ENCODE results near the gene RCAN2. TPM values are rescaled to one million over a fixed set of nuclear protein-coding genes. Genes with fewer than 3 reads are reported as not detected.

The RCAN2 gene
- total RNA-seq, 1 experiment from 2014 or later, result 7.6 TPM

- Histone ChIP-seq H3K9me3 (no peaks in the 10 kb centered on the region), H3K36me3 (no peaks in the 10 kb centered on the region), H3K4me3 (no peak overlapping the region), H3K27me3 (no peaks in the 10 kb centered on the region)
- no peak for DNase-seq
Observed at GRCh38 chr6:46378882-46379416, 112.3 kb downstream of the RCAN2 start.

GRCh38 chr6:46378161-46378881 is 112.9 kb downstream of the RCAN2 start:
- Histone ChIP-seq H3K36me3 (no peaks in the 10 kb centered on the region), H3K9me3 (no peaks in the 10 kb centered on the region), H3K27me3 (no peaks in the 10 kb centered on the region), H3K4me3 (no peak overlapping the region)
- no peak for DNase-seq

- no peaks in the 10 kb centered on the region for H3K36me3 ChIP-seq
- no peak overlapping the region for H3K4me3 ChIP-seq
- DNase-seq, result no peak
- H3K9me3 ChIP-seq, result no peaks in the 10 kb centered on the region
- H3K27me3 ChIP-seq, result no peaks in the 10 kb centered on the region
Observed at GRCh38 chr6:46377209-46377608, 114.0 kb downstream of the RCAN2 start.

GRCh38 chr6:46376562-46377061 is 114.6 kb downstream of the RCAN2 start:
- H3K27me3 ChIP-seq, result no peaks in the 10 kb centered on the region
- DNase-seq, result no peak
- H3K4me3 ChIP-seq, result no peak overlapping the region
- no peaks in the 10 kb centered on the region for H3K9me3 ChIP-seq
- H3K36me3 ChIP-seq, result no peaks in the 10 kb centered on the region

- no peak overlapping the region for H3K4me3 ChIP-seq
- H3K27me3 ChIP-seq, result no peaks in the 10 kb centered on the region
- DNase-seq, result no peak
- no peaks in the 10 kb centered on the region for H3K36me3 ChIP-seq
- H3K9me3 ChIP-seq, result no peaks in the 10 kb centered on the region
Observed at GRCh38 chr6:46370622-46371021, 120.6 kb downstream of the RCAN2 start.

- no peak overlapping the region for H3K4me3 ChIP-seq
- H3K36me3 ChIP-seq, result no peaks in the 10 kb centered on the region
- no peak for DNase-seq
- no peaks in the 10 kb centered on the region for H3K27me3 ChIP-seq
- no peaks in the 10 kb centered on the region for H3K9me3 ChIP-seq
Observed at GRCh38 chr6:46368169-46368536, 123.1 kb downstream of the RCAN2 start.

GRCh38 chr6:46367354-46368168 is 123.7 kb downstream of the RCAN2 start:
- Histone ChIP-seq H3K4me3 (no peak overlapping the region), H3K27me3 (no peaks in the 10 kb centered on the region), H3K9me3 (no peaks in the 10 kb centered on the region), H3K36me3 (no peaks in the 10 kb centered on the region)
- DNase-seq, result no peak

GRCh38 chr6:46366190-46366900 is 124.9 kb downstream of the RCAN2 start:
- no peak for DNase-seq
- Histone ChIP-seq H3K27me3 (no peaks in the 10 kb centered on the region), H3K4me3 (no peak overlapping the region), H3K9me3 (no peaks in the 10 kb centered on the region), H3K36me3 (no peaks in the 10 kb centered on the region)

GRCh38 chr6:46357591-46357990 is 133.7 kb downstream of the RCAN2 start:
- Histone ChIP-seq H3K9me3 (no peaks in the 10 kb centered on the region), H3K36me3 (no peaks in the 10 kb centered on the region), H3K4me3 (no peak overlapping the region), H3K27me3 (no peaks in the 10 kb centered on the region)
- no peak for DNase-seq

- H3K4me3 ChIP-seq, result no peak overlapping the region
- no peaks in the 10 kb centered on the region for H3K36me3 ChIP-seq
- H3K27me3 ChIP-seq, result no peaks in the 10 kb centered on the region
- no peaks in the 10 kb centered on the region for H3K9me3 ChIP-seq
- no peak for DNase-seq
Observed at GRCh38 chr6:46356543-46356942, 134.7 kb downstream of the RCAN2 start.

GRCh38 chr6:46353528-46353927 is 137.7 kb downstream of the RCAN2 start:
- Histone ChIP-seq H3K4me3 (no peak overlapping the region), H3K36me3 (no peaks in the 10 kb centered on the region), H3K27me3 (no peaks in the 10 kb centered on the region), H3K9me3 (no peaks in the 10 kb centered on the region)
- DNase-seq, result no peak

GRCh38 chr6:46352541-46353268 is 138.5 kb downstream of the RCAN2 start:
- H3K27me3 ChIP-seq, result no peaks in the 10 kb centered on the region
- H3K36me3 ChIP-seq, result no peaks in the 10 kb centered on the region
- H3K4me3 ChIP-seq, result no peak overlapping the region
- no peaks in the 10 kb centered on the region for H3K9me3 ChIP-seq
- DNase-seq, result no peak

GRCh38 chr6:46350714-46351113 is 140.5 kb downstream of the RCAN2 start:
- H3K9me3 ChIP-seq, result no peaks in the 10 kb centered on the region
- no peak overlapping the region for H3K4me3 ChIP-seq
- H3K27me3 ChIP-seq, result no peaks in the 10 kb centered on the region
- no peak for DNase-seq
- H3K36me3 ChIP-seq, result no peaks in the 10 kb centered on the region

- DNase-seq, result no peak
- Histone ChIP-seq H3K27me3 (no peaks in the 10 kb centered on the region), H3K36me3 (no peaks in the 10 kb centered on the region), H3K9me3 (no peaks in the 10 kb centered on the region), H3K4me3 (no peak overlapping the region)
Observed at GRCh38 chr6:46347669-46348068, 143.6 kb downstream of the RCAN2 start.

GRCh38 chr6:46340246-46340645 is 151.0 kb downstream of the RCAN2 start:
- Histone ChIP-seq H3K9me3 (no peaks in the 10 kb centered on the region), H3K36me3 (no peaks in the 10 kb centered on the region), H3K27me3 (no peaks in the 10 kb centered on the region), H3K4me3 (no peak overlapping the region)
- no peak for DNase-seq

- Histone ChIP-seq H3K9me3 (no peaks in the 10 kb centered on the region), H3K27me3 (no peaks in the 10 kb centered on the region), H3K36me3 (no peaks in the 10 kb centered on the region), H3K4me3 (no peak overlapping the region)
- no peak for DNase-seq
Observed at GRCh38 chr6:46338131-46338530, 153.1 kb downstream of the RCAN2 start.
